GM23338 (cell line): ENCODE data around the gene DMKN. TPM values are rescaled to one million over a fixed set of nuclear protein-coding genes. Genes with fewer than 3 reads are reported as not detected.

Source experiments
- ATAC-seq: fragments of 200-7000 bp; cut with Tn5 transposase; 3 replicates; pipeline ENCODE4 v1.9.1; 2020
- DNase-seq: peaks from one replicate; pipeline ENCODE4 v3.0.0-alpha.2; 2015; ENCODE audit warnings: low spot score
- H2AFZ ChIP-seq: fragments of 200-600 bp; sonication (generic); 2 replicates; pipeline ENCODE4 v1.8.0; 2016; ENCODE audit warnings: antibody characterized with exemption, mild to moderate bottlenecking, moderate library complexity
- H3F3A ChIP-seq: fragments of 200-600 bp; sonication (generic); replicated peaks from 2 replicates; pipeline ENCODE4 v1.8.0; 2017; ENCODE audit warnings: antibody characterized with exemption, mixed run types, low read depth
- H3K27ac ChIP-seq: fragments of 200-600 bp; sonication (generic); 2 replicates; pipeline ENCODE4 v1.6.1; 2016; ENCODE audit warnings: low read depth
- H3K27me3 ChIP-seq: fragments of 200-600 bp; sonication (generic); 2 replicates; pipeline ENCODE4 v1.8.0; 2016; ENCODE audit warnings: mild to moderate bottlenecking, mixed run types, moderate library complexity; ENCODE audit not compliant: insufficient read depth
- H3K36me3 ChIP-seq: fragments of 200-600 bp; sonication (generic); 2 replicates; pipeline ENCODE4 v1.8.0; 2016; ENCODE audit warnings: mild to moderate bottlenecking; ENCODE audit not compliant: insufficient read depth
- H3K4me1 ChIP-seq: fragments of 200-600 bp; sonication (generic); 2 replicates; pipeline ENCODE4 v1.8.0; 2016; ENCODE audit warnings: mild to moderate bottlenecking, moderate library complexity; ENCODE audit not compliant: insufficient read depth
- H3K4me2 ChIP-seq: fragments of 200-600 bp; sonication (generic); 2 replicates; pipeline ENCODE4 v1.7.1; 2017; ENCODE audit warnings: mixed run types
- H3K4me3 ChIP-seq: fragments of 200-600 bp; sonication (generic); 2 replicates; pipeline ENCODE4 v1.6.1; 2016; ENCODE audit warnings: mixed run types
- H3K79me2 ChIP-seq: fragments of 200-600 bp; sonication (generic); replicated peaks from 2 replicates; pipeline ENCODE4 v1.8.0; 2017; ENCODE audit warnings: mild to moderate bottlenecking; ENCODE audit not compliant: insufficient read depth
- H3K9me2 ChIP-seq: fragments of 200-600 bp; sonication (generic); 2 replicates; pipeline ENCODE4 v1.8.0; 2017; ENCODE audit not compliant: insufficient read depth
- H4K20me1 ChIP-seq: fragments of 200-600 bp; sonication (generic); replicated peaks from 2 replicates; pipeline ENCODE4 v1.8.0; 2017; ENCODE audit warnings: mild to moderate bottlenecking; ENCODE audit not compliant: insufficient read depth
- H3K27ac Mint-ChIP-seq: 2 replicates; pipeline ENCODE4 v1.8.0; 2020; ENCODE audit warnings: inconsistent platforms, mild to moderate bottlenecking, moderate library complexity, mixed read lengths
- H3K27me3 Mint-ChIP-seq: 3 replicates; pipeline ENCODE4 v1.8.0; 2022; ENCODE audit warnings: low read depth, mild to moderate bottlenecking, moderate library complexity, mixed read lengths, inconsistent platforms; ENCODE audit not compliant: insufficient read depth, poor library complexity
- H3K36me3 Mint-ChIP-seq: 3 replicates; pipeline ENCODE4 v1.8.0; 2021; ENCODE audit warnings: low read depth, mild to moderate bottlenecking, inconsistent platforms, moderate library complexity, mixed read lengths
- H3K4me1 Mint-ChIP-seq: 3 replicates; pipeline ENCODE4 v1.8.0; 2020; ENCODE audit warnings: mild to moderate bottlenecking, inconsistent platforms, mixed read lengths
- H3K4me3 Mint-ChIP-seq: 3 replicates; pipeline ENCODE4 v1.8.0; 2021; ENCODE audit warnings: moderate library complexity, mild to moderate bottlenecking, inconsistent platforms, mixed read lengths
- H3K9me3 Mint-ChIP-seq: 3 replicates; pipeline ENCODE4 v1.8.0; 2020; ENCODE audit warnings: moderate library complexity, mild to moderate bottlenecking, inconsistent platforms, mixed read lengths
- CREB1 ChIP-seq: fragments of 250-450 bp; sonication (Bioruptor Pico); IDR thresholded peaks from 2 replicates; pipeline ENCODE4 v1.5.0; 2020; ENCODE audit warnings: low read depth, mild to moderate bottlenecking, moderate library complexity
- EZH2 ChIP-seq: fragments of 200-600 bp; sonication (generic); IDR thresholded peaks from one replicate; pipeline ENCODE4 v1.8.0; 2017; ENCODE audit warnings: antibody characterized with exemption, mild to moderate bottlenecking, low read depth; ENCODE audit not compliant: unreplicated experiment
- EZH2phosphoT487 ChIP-seq: fragments of 200-600 bp; sonication (generic); IDR thresholded peaks from one replicate; pipeline ENCODE4 v1.8.1; 2018; ENCODE audit warnings: antibody characterized with exemption; ENCODE audit not compliant: unreplicated experiment
- JUNB ChIP-seq: IDR thresholded peaks from one replicate; pipeline ENCODE4 v1.6.1; 2016; ENCODE audit warnings: antibody characterized with exemption; ENCODE audit not compliant: unreplicated experiment
- NANOG ChIP-seq: IDR thresholded peaks from 2 replicates; pipeline ENCODE4 v1.6.1; 2016; ENCODE audit warnings: antibody characterized with exemption, borderline replicate concordance
- POLR2AphosphoS5 ChIP-seq: IDR thresholded peaks from 2 replicates; pipeline ENCODE4 v1.6.1; 2016; ENCODE audit warnings: antibody characterized with exemption, low read depth
- REST ChIP-seq: IDR thresholded peaks from one replicate; pipeline ENCODE4 v1.6.1; 2018; ENCODE audit warnings: antibody characterized with exemption; ENCODE audit not compliant: unreplicated experiment
- STAT1 ChIP-seq: IDR thresholded peaks from one replicate; pipeline ENCODE4 v1.6.1; 2016; ENCODE audit warnings: antibody characterized with exemption; ENCODE audit not compliant: unreplicated experiment
- ZNF114 ChIP-seq: fragments of 250-450 bp; sonication (Bioruptor Pico); IDR thresholded peaks from 2 replicates; pipeline ENCODE4 v1.5.0; 2020; ENCODE audit warnings: mild to moderate bottlenecking, moderate library complexity
- ZNF331 ChIP-seq: fragments of 250-450 bp; sonication (Bioruptor Pico); IDR thresholded peaks from 2 replicates; pipeline ENCODE4 v1.5.0; 2020; ENCODE audit warnings: low read depth, mild to moderate bottlenecking, moderate library complexity
- ZNF462 ChIP-seq: fragments of 250-450 bp; sonication (Bioruptor Pico); IDR thresholded peaks from 2 replicates; pipeline ENCODE4 v1.5.0; 2020; ENCODE audit warnings: mild to moderate bottlenecking, moderate library complexity
- polyA plus RNA-seq: library from polyadenylated mRNA; unstranded; fragments of >200 nt; fragmentation: Nextera tagmentation; extraction: Ambion mirVana; gene quantifications from 2 replicates; pipeline ENCODE4 v1.2.1, GENCODE V29; 2016
- total RNA-seq: library from RNA; depleted of rRNA; stranded (reverse); fragments of >200 nt; shearing (Covaris generic); gene quantifications from 2 replicates; pipeline ENCODE4 v1.2.3, GENCODE V29; 2014
- TF ChIP-seq, protein P1 (sequence below), 2 experiments: fragments of 200-600 bp in 1 of 2; sonication (generic) in 1 of 2; conservative IDR thresholded peaks; 2 replicates each; pipeline versions ENCODE4 v1.5.1 to v1.6.1; 2016 to 2017; ENCODE audit warnings: antibody characterized with exemption in 2 of 2, low read depth in 2 of 2, mild to moderate bottlenecking in 2 of 2, moderate library complexity in 1 of 2
- TF ChIP-seq, protein P2 (sequence below): IDR thresholded peaks from 2 replicates; pipeline ENCODE4 v1.6.1; 2016; ENCODE audit warnings: antibody characterized with exemption

The DMKN gene
- total and polyA plus RNA-seq, 2 experiments from 2014 or later, result 259 to 569 TPM

DNA sequence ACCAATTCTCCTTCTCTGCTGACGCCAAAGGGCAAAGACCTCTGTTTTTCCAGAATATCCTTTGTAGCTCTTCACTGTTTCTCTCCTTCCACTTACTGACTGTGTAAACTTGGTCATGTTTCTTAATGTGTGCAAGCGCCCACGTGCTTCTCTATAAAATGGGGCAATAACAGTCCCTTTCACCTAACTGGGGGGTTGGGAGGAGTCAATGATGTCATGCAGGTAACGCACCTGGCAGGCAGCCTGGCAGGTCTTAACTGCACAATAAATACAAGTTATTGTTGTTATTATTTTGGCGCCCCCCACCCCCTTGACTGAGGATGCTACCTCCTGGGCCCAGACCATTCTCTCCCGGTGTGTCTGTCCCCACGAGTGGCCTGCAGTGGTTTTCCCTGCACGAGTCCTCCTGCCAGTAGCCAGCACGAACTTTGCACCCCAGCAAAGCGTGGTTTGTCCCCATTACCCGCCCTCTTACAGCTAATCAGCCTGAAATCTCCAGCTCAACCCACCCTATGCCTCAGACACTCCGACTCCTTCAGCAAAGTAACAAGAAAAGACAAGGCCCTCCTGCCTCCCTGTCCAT lies 9.4 kb upstream of the DMKN start:
- no peaks in the 10 kb centered on the region for H4K20me1 ChIP-seq
- H3K27me3 Mint-ChIP-seq, result peaks cover 18% of the 10 kb centered on the region
- no peaks in the 10 kb centered on the region for H3F3A ChIP-seq
- H3K27ac Mint-ChIP-seq, result no peak overlapping the region
- peaks cover 37% of the 10 kb centered on the region for H3K4me1 Mint-ChIP-seq
- H3K36me3 ChIP-seq, result no peaks in the 10 kb centered on the region
- ATAC-seq (no peak), DNase-seq (no peak)
- H3K4me1 ChIP-seq, result peaks cover 24% of the 10 kb centered on the region
- no peaks in the 10 kb centered on the region for H3K79me2 ChIP-seq
- no peaks in the 10 kb centered on the region; the same call in 2 of the 3 replicates for H3K36me3 Mint-ChIP-seq
- H3K9me2 ChIP-seq, result no peaks in the 10 kb centered on the region
- no peaks in the 10 kb centered on the region for H3K9me3 Mint-ChIP-seq
- H3K4me3 ChIP-seq, result no peak overlapping the region
- TF ChIP-seq STAT1, result no peak
- TF ChIP-seq, protein P1, sequence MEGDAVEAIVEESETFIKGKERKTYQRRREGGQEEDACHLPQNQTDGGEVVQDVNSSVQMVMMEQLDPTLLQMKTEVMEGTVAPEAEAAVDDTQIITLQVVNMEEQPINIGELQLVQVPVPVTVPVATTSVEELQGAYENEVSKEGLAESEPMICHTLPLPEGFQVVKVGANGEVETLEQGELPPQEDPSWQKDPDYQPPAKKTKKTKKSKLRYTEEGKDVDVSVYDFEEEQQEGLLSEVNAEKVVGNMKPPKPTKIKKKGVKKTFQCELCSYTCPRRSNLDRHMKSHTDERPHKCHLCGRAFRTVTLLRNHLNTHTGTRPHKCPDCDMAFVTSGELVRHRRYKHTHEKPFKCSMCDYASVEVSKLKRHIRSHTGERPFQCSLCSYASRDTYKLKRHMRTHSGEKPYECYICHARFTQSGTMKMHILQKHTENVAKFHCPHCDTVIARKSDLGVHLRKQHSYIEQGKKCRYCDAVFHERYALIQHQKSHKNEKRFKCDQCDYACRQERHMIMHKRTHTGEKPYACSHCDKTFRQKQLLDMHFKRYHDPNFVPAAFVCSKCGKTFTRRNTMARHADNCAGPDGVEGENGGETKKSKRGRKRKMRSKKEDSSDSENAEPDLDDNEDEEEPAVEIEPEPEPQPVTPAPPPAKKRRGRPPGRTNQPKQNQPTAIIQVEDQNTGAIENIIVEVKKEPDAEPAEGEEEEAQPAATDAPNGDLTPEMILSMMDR (conservative IDR thresholded peaks at IDR 0.05; ENCODE audit: low read depth in 2 of 2), result no peak
- TF ChIP-seq, protein P2, sequence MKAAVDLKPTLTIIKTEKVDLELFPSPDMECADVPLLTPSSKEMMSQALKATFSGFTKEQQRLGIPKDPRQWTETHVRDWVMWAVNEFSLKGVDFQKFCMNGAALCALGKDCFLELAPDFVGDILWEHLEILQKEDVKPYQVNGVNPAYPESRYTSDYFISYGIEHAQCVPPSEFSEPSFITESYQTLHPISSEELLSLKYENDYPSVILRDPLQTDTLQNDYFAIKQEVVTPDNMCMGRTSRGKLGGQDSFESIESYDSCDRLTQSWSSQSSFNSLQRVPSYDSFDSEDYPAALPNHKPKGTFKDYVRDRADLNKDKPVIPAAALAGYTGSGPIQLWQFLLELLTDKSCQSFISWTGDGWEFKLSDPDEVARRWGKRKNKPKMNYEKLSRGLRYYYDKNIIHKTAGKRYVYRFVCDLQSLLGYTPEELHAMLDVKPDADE, result no peak
- no peak for TF ChIP-seq ZNF114
- TF ChIP-seq POLR2AphosphoS5, result no peak
- TF ChIP-seq EZH2phosphoT487, result no peak
- TF ChIP-seq EZH2, result no peak
- TF ChIP-seq REST, result no peak
- TF ChIP-seq ZNF462 (CRISPR knock-in tag), result no peak
- no peak for TF ChIP-seq ZNF331 (CRISPR knock-in tag)
- no peak for TF ChIP-seq CREB1 (CRISPR knock-in tag)
- TF ChIP-seq JUNB, result no peak
- no peak for TF ChIP-seq NANOG
- no peak overlapping the region for H2AFZ ChIP-seq
- no peaks in the 10 kb centered on the region for H3K27me3 ChIP-seq
- no peak overlapping the region for H3K4me2 ChIP-seq
- H3K27ac ChIP-seq, result no peak overlapping the region
- no peak overlapping the region for H3K4me3 Mint-ChIP-seq
